Endothelial cell of umbilical vein (primary cell): ENCODE data around the gene GRK6. TPM values are rescaled to one million over a fixed set of nuclear protein-coding genes. Genes with fewer than 3 reads are reported as not detected.

Source experiments
- BruUV-seq: library from RNA; stranded (reverse); fragments of 400-500 nt; replicated peaks from 2 replicates; lab custom pipeline; 2021; lab: Mats Ljungman, UMichigan
- CTCF ChIA-PET: fragments of 300-600, 350-600 bp; sonication (Branson Sonifier 250); formaldehyde crosslinking; loops from one replicate; lab custom pipeline; 2021; ENCODE audit warnings: antibody characterized with exemption, inconsistent platforms; lab: Charles Lee
- POLR2A ChIA-PET: fragments of 300-600, 350-600 bp; sonication (Branson Sonifier 250); formaldehyde crosslinking; loops from one replicate; lab custom pipeline; 2021; ENCODE audit warnings: antibody characterized with exemption, inconsistent platforms; lab: Charles Lee
- DNase-seq: peaks from one replicate; pipeline ENCODE4 v3.0.0-alpha.2; 2011; ENCODE audit warnings: low read depth, low spot score
- FAIRE-seq: peaks from 2 replicates; lab custom pipeline; 2011; peaks lifted over from hg19 to GRCh38; lab: Jason Lieb, UNC
- H2AFZ ChIP-seq: 2 replicates; pipeline ENCODE4 v1.6.0; 2012; ENCODE audit warnings: low read depth, low read length, control low read depth, inconsistent platforms
- H3K27ac ChIP-seq: 2 replicates; pipeline ENCODE4 v1.5.1; 2011; ENCODE audit warnings: low read depth, mild to moderate bottlenecking, control low read depth, low read length, moderate library complexity; ENCODE audit not compliant: insufficient read depth
- H3K27me3 ChIP-seq, 2 experiments: 2 replicates each; pipeline versions ENCODE4 v1.6.0 to v1.6.1; 2011; ENCODE audit warnings: low read length in 2 of 2, mixed read lengths in 1 of 2; ENCODE audit not compliant: control insufficient read depth in 2 of 2, insufficient read depth in 2 of 2
- H3K36me3 ChIP-seq, 2 experiments: 2 replicates in 1 of 2; 3 replicates in 1 of 2; pipeline ENCODE4 v1.5.1; 2011; ENCODE audit warnings: low read length in 2 of 2, mild to moderate bottlenecking in 1 of 2, moderate library complexity in 1 of 2; ENCODE audit not compliant: control insufficient read depth in 2 of 2, insufficient read depth in 2 of 2; ENCODE audit errors: extremely low read depth in 1 of 2
- H3K4me1 ChIP-seq: 3 replicates; pipeline ENCODE4 v1.5.1; 2011; ENCODE audit warnings: mild to moderate bottlenecking, low read length; ENCODE audit not compliant: control insufficient read depth, insufficient read depth; ENCODE audit errors: extremely low read depth
- H3K4me2 ChIP-seq: 2 replicates; pipeline ENCODE4 v1.6.1; 2011; ENCODE audit warnings: low read length, control low read depth, mixed read lengths; ENCODE audit not compliant: insufficient read depth
- H3K4me3 ChIP-seq, 3 experiments: fragments of 200-600 bp in 1 of 3; sonication (generic), shearing (Covaris generic) in 1 of 3; replicated peaks in 1 of 3; 2 replicates each; pipeline ENCODE4 v1.5.1; 2011 to 2016; ENCODE audit warnings: control low read depth in 3 of 3, low read length in 3 of 3, mild to moderate bottlenecking in 2 of 3, inconsistent platforms in 1 of 3, low read depth in 1 of 3, moderate library complexity in 1 of 3; ENCODE audit not compliant: insufficient read depth in 1 of 3
- H3K79me2 ChIP-seq: 2 replicates; pipeline ENCODE4 v1.6.0; 2012; ENCODE audit warnings: low read length, inconsistent platforms; ENCODE audit not compliant: control insufficient read depth, insufficient read depth
- H3K9ac ChIP-seq: replicated peaks from 2 replicates; pipeline ENCODE3; 2011; ENCODE audit warnings: low read length, control low read depth; ENCODE audit not compliant: insufficient read depth; ENCODE audit errors: extremely low read depth
- H3K9me1 ChIP-seq: replicated peaks from 3 replicates; pipeline ENCODE4 v1.6.0; 2011; ENCODE audit warnings: mild to moderate bottlenecking, low read length; ENCODE audit not compliant: control insufficient read depth, insufficient read depth; ENCODE audit errors: extremely low read depth
- H3K9me3 ChIP-seq: replicated peaks from 2 replicates; pipeline ENCODE4 v1.5.1; 2012; ENCODE audit warnings: low read length, inconsistent platforms; ENCODE audit not compliant: control insufficient read depth, insufficient read depth
- H4K20me1 ChIP-seq: replicated peaks from 2 replicates; pipeline ENCODE3; 2011; ENCODE audit warnings: mild to moderate bottlenecking, low read length; ENCODE audit not compliant: control insufficient read depth, insufficient read depth; ENCODE audit errors: extremely low read depth
- CTCF ChIP-seq, 2 donors: IDR thresholded peaks; 1 replicate in 1 of 2; 2 replicates in 1 of 2; pipeline ENCODE4 v1.5.1; 2011; ENCODE audit warnings: low read length in 2 of 2, mild to moderate bottlenecking in 2 of 2, moderate library complexity in 2 of 2, control low read depth in 1 of 2, inconsistent platforms in 1 of 2, low read depth in 1 of 2; ENCODE audit not compliant: insufficient read depth in 1 of 2; ENCODE audit errors: extremely low read depth in 1 of 2
- EZH2 ChIP-seq: IDR thresholded peaks from 2 replicates; pipeline ENCODE4 v1.6.1; 2012; ENCODE audit warnings: borderline replicate concordance, low read depth, mild to moderate bottlenecking, moderate library complexity, low read length, inconsistent platforms; ENCODE audit not compliant: severe bottlenecking
- FOS ChIP-seq: IDR thresholded peaks from 2 replicates; pipeline ENCODE4 v1.6.1; 2011; ENCODE audit warnings: mild to moderate bottlenecking, low read length, moderate library complexity, borderline replicate concordance; ENCODE audit not compliant: insufficient read depth
- GATA2 ChIP-seq: IDR thresholded peaks from 2 replicates; pipeline ENCODE4 v1.7.0; 2011; ENCODE audit warnings: low read depth, mild to moderate bottlenecking, moderate library complexity, mixed read lengths, low read length; ENCODE audit not compliant: insufficient read length, insufficient read depth
- JUN ChIP-seq: IDR thresholded peaks from 2 replicates; pipeline ENCODE4 v1.6.1; 2011; ENCODE audit warnings: borderline replicate concordance, low read depth; ENCODE audit not compliant: insufficient read length, insufficient read depth
- MAX ChIP-seq: IDR thresholded peaks from 2 replicates; pipeline ENCODE4 v1.6.1; 2011; ENCODE audit not compliant: insufficient read depth, insufficient read length
- MYC ChIP-seq: IDR thresholded peaks from one replicate; pipeline ENCODE4 v1.6.1; 2011; ENCODE audit warnings: mild to moderate bottlenecking, low read depth, low read length
- POLR2A ChIP-seq: IDR thresholded peaks from 2 replicates; pipeline ENCODE4 v1.6.1; 2012; ENCODE audit warnings: low read depth, mild to moderate bottlenecking, control low read depth, low read length
- POLR2AphosphoS5 ChIP-seq: IDR thresholded peaks from 2 replicates; pipeline ENCODE4 v1.6.1; 2012; ENCODE audit warnings: low read depth, mild to moderate bottlenecking, control low read depth, low read length, moderate library complexity; ENCODE audit not compliant: insufficient read depth
- dilution Hi-C: fragments of 300-500 bp; cut with MboI; formaldehyde crosslinking; loops from one replicate; pipeline ENCODE4 v1.15.0; 2019; ENCODE audit warnings: low sequenced_read_pairs; ENCODE audit not compliant: extremely low pct_ligation_motif_present
- intact Hi-C: fragments of 100-400 bp; cut with micrococcal nuclease; formaldehyde crosslinking; loops from one replicate; pipeline ENCODE4 v1.10.0; 2022
- polyA plus RNA-seq, 4 experiments: library from polyadenylated mRNA; depleted of rRNA in 3 of 4; stranded (reverse) in 3 of 4; unstranded in 1 of 4; fragments of >200 nt; gene quantifications; 2 replicates each; pipeline versions ENCODE4 v1.2.1 to v1.2.3, GENCODE V29; 2011 to 2012; ENCODE audit warnings: missing spikeins in 1 of 4
- total RNA-seq: library from RNA; stranded (reverse); gene quantifications from 2 replicates; pipeline ENCODE4 v1.2.3, GENCODE V29; 2021

The GRK6 gene
- total and polyA plus RNA-seq, 2 donors (not counting 3 experiments of a cell fraction or from before 2014, with no cell fraction given): 28.9 to 36.4 TPM

- H3K4me2 ChIP-seq: no peak overlapping the region
- no peak overlapping the region for H3K27ac ChIP-seq
- ChIA-PET CTCF (no interaction called here), POLR2A (no interaction called here)
- H3K27me3 ChIP-seq: peaks cover 0 to 7% of the 10 kb centered on the region in 2 experiments
- H3K36me3 ChIP-seq: no peaks in the 10 kb centered on the region
- H3K4me1 ChIP-seq: no peaks in the 10 kb centered on the region
- dilution Hi-C loops: no loop called here
- H3K4me3 ChIP-seq: no peak overlapping the region
- H2AFZ ChIP-seq: no peak overlapping the region
- DNase-seq (no peak), FAIRE-seq (no peak)
- intact Hi-C loops: no loop called here
- H4K20me1 ChIP-seq: no peaks in the 10 kb centered on the region
- no peak for TF ChIP-seq GATA2
- no peak for TF ChIP-seq MAX
- TF ChIP-seq EZH2: no peak
- no peak for TF ChIP-seq JUN
- TF ChIP-seq CTCF (IDR thresholded peaks at IDR 0.05; ENCODE audit: extremely low read depth in 1 of 2, insufficient read depth in 1 of 2, low read depth in 1 of 2, low read length in 2 of 2): no peak
- TF ChIP-seq POLR2AphosphoS5: no peak
- TF ChIP-seq POLR2A: no peak
- no peak for TF ChIP-seq MYC
- no peak for TF ChIP-seq FOS
- no peaks in the 10 kb centered on the region for H3K79me2 ChIP-seq
- no TSS peak for BruUV-seq
- no peaks in the 10 kb centered on the region for H3K9me1 ChIP-seq
- H3K9me3 ChIP-seq: no peaks in the 10 kb centered on the region
- no peak overlapping the region for H3K9ac ChIP-seq
Measured at GRCh38 chr5:177412603-177413233, 13.8 kb upstream of the GRK6 start.
